ENCODE results near the gene ALKBH4. TPM values are rescaled to one million over a fixed set of nuclear protein-coding genes. Genes with fewer than 3 reads are reported as not detected.

Gene ALKBH4
- total and polyA plus RNA-seq, 2 of the 8 experiments (the other 6 are each of a cell fraction or from before 2014, with no cell fraction given) = 10.2 to 16.6 TPM

GRCh38 chr7:102416406-102416805, 48.3 kb downstream of the ALKBH4 start:
- no peaks in the 10 kb centered on the region for H3K4me1 ChIP-seq (replicated peaks in 1 of 4; ENCODE audit: control insufficient read depth in 3 of 4, insufficient read depth in 4 of 4, low read length in 3 of 4)
- no peak overlapping the region for H3K4me3 ChIP-seq (ENCODE audit: extremely low read depth in 1 of 4, insufficient read depth in 2 of 4, low read depth in 3 of 4, low read length in 4 of 4)
- no peak overlapping the region for H4K5ac ChIP-seq (ENCODE audit: insufficient read length, low read depth, low read length)
- POLR2A ChIA-PET (ENCODE audit: partially characterized antibody) = interaction anchor here (2.7 kb wide), 1 partner anchor 9 kb away, joined by 6 read pairs; no protein-coding TSS in a partner anchor
- no peak overlapping the region for H2AK5ac ChIP-seq (ENCODE audit: low read depth, low read length)
- H3K9ac ChIP-seq (replicated peaks in 1 of 4; ENCODE audit: extremely low read depth in 1 of 4, low read depth in 3 of 4, low read length in 3 of 4) = no peak overlapping the region
- WGBS, 2 experiments (ENCODE audit: extremely low coverage in 1 of 2, insufficient coverage in 1 of 2, insufficient read length in 1 of 2, insufficient replicate concordance in 2 of 2, low coverage in 1 of 2, low lambda C conversion rate in 2 of 2, missing lambda C conversion rate in 1 of 2) = 97% methylated on average over 6 of the region's 6 CpGs; no CpG with 5 or more reads in 1 of the 2 experiments
- H2BK15ac ChIP-seq (ENCODE audit: low read length) = no peak overlapping the region
- H4K8ac ChIP-seq (ENCODE audit: extremely low read depth, insufficient read depth, low read length) = no peak overlapping the region
- TF ChIP-seq GABPA (IDR thresholded peaks at IDR 0.05; ENCODE audit: borderline replicate concordance, insufficient read depth, low read length) = no peak
- TF ChIP-seq ASH2L (IDR thresholded peaks at IDR 0.05; ENCODE audit: low read length) = no peak
- TF ChIP-seq SIX5 (IDR thresholded peaks at IDR 0.05; ENCODE audit: low read depth, low read length) = no peak
- TF ChIP-seq E2F6 (IDR thresholded peaks at IDR 0.05) = no peak
- no peak for TF ChIP-seq YY1 (IDR thresholded peaks at IDR 0.05; ENCODE audit: low read depth, low read length)
- TF ChIP-seq SIN3A (conservative IDR thresholded peaks at IDR 0.05 in 1 of 2, IDR thresholded peaks at IDR 0.05 in 1 of 2; ENCODE audit: low read depth in 1 of 2, low read length in 2 of 2) = no peak
- TF ChIP-seq CHD2 (IDR thresholded peaks at IDR 0.05; ENCODE audit: low read length) = no peak
- no peak for TF ChIP-seq EP300 (IDR thresholded peaks at IDR 0.05; ENCODE audit: borderline replicate concordance in 1 of 2, low read depth in 2 of 2, low read length in 2 of 2)
- no peak for TF ChIP-seq CTCF (IDR thresholded peaks at IDR 0.05; ENCODE audit: control extremely low read depth in 1 of 3, insufficient read depth in 1 of 3, low read depth in 1 of 3, low read length in 3 of 3)
- no peaks in the 10 kb centered on the region for H3K23me2 ChIP-seq (ENCODE audit: low read depth, low read length)
- CTCF ChIA-PET (ENCODE audit: partially characterized antibody) = interaction anchor here (0.6 to 4.2 kb wide), 5 partner anchors 11 to 96 kb away, joined by 3 to 16 read pairs (median 4); no protein-coding TSS in a partner anchor
- DNase-seq (ENCODE audit: low read depth in 1 of 2, low spot score in 2 of 2) (no peak), FAIRE-seq (no peak)
- H3K18ac ChIP-seq (ENCODE audit: extremely low read depth, low read length) = no peak overlapping the region
- no peaks in the 10 kb centered on the region for H3K27me3 ChIP-seq (replicated peaks in 1 of 4; ENCODE audit: control insufficient read depth in 3 of 4, extremely low read depth in 1 of 4, insufficient read depth in 3 of 4, low read length in 3 of 4)
- H3K36me3 ChIP-seq (ENCODE audit: control insufficient read depth in 2 of 4, insufficient read depth in 4 of 4, low read length in 3 of 4) = peaks cover 3 to 16% (median 8%) of the 10 kb centered on the region in 4 experiments; a peak in 7 of 8 replicates
- H3K4ac ChIP-seq (replicated peaks; ENCODE audit: insufficient read length, low read depth, low read length) = no peak overlapping the region
- H3K79me2 ChIP-seq (ENCODE audit: control insufficient read depth in 1 of 2, insufficient read depth in 2 of 2, low read length in 2 of 2) = no peaks in the 10 kb centered on the region
- no peak overlapping the region for H3K4me2 ChIP-seq (ENCODE audit: insufficient read depth in 1 of 2, low read depth in 2 of 2, low read length in 2 of 2)
- no peak overlapping the region for H2BK20ac ChIP-seq (ENCODE audit: low read length)
- H2BK12ac ChIP-seq (ENCODE audit: low read depth, low read length) = no peak overlapping the region
- H2BK120ac ChIP-seq (replicated peaks; ENCODE audit: low read depth, low read length) = no peak overlapping the region
- H4K91ac ChIP-seq (replicated peaks; ENCODE audit: insufficient read length, low read length) = no peak overlapping the region
- no peak overlapping the region for H2AFZ ChIP-seq (ENCODE audit: low read length)
- H3K14ac ChIP-seq (ENCODE audit: insufficient read length) = no peak overlapping the region
- no peaks in the 10 kb centered on the region; the same call in 1 of the 2 replicates for H3K79me1 ChIP-seq (ENCODE audit: low read depth, low read length)
- H4K20me1 ChIP-seq (replicated peaks in 1 of 2; ENCODE audit: control insufficient read depth in 1 of 2, insufficient read depth in 2 of 2, low read length in 2 of 2) = peaks cover 0 to 14% of the 10 kb centered on the region in 2 experiments
- no peak overlapping the region for H3K56ac ChIP-seq (replicated peaks; ENCODE audit: insufficient read length, low read depth, low read length)
- no peak overlapping the region for H3K27ac ChIP-seq (ENCODE audit: low read depth, low read length)
- no peak overlapping the region for H3K23ac ChIP-seq (ENCODE audit: insufficient read length)
- H2BK5ac ChIP-seq (ENCODE audit: low read depth, low read length) = no peak overlapping the region
- H3K9me3 ChIP-seq (ENCODE audit: insufficient read depth in 2 of 2, low read depth in 1 of 2, low read length in 1 of 2) = no peaks in the 10 kb centered on the region
